ENCODE data around the gene KCNT2. TPM values are rescaled to one million over a fixed set of nuclear protein-coding genes. Genes with fewer than 3 reads are reported as not detected.

KCNT2 gene
- total and polyA plus RNA-seq, 10 of the 15 experiments (the other 5 are each of a cell fraction or from before 2014, with no cell fraction given), result not detected

- TF ChIP-seq NFYA (IDR thresholded peaks at IDR 0.05; ENCODE audit: borderline replicate concordance, low read depth, low read length), result no peak
Observed at GRCh38 chr1:196367838-196368237, 240.4 kb downstream of the KCNT2 start (continued).

- ChIA-PET POLR2A (no interaction called here), CTCF (no interaction called here), RAD21 (ENCODE audit: unreplicated experiment) (no interaction called here), SMC1A (ENCODE audit: uncharacterized antibody, unreplicated experiment) (no interaction called here)
- Histone ChIP-seq H4K20me1 (ENCODE audit: control insufficient read depth, insufficient read depth) (no peaks in the 10 kb centered on the region), H2AFZ (ENCODE audit: control insufficient read depth, low read depth, low read length) (no peak overlapping the region), H3K27ac (ENCODE audit: control insufficient read depth, insufficient read depth) (no peak overlapping the region), H3K27me3 (replicated peaks in 1 of 2; ENCODE audit: control insufficient read depth in 2 of 2, insufficient read depth in 2 of 2, low read length in 1 of 2) (no peaks in the 10 kb centered on the region), H3K9me3 (replicated peaks; ENCODE audit: control insufficient read depth, insufficient read depth, low read length) (no peaks in the 10 kb centered on the region), H3K79me2 (ENCODE audit: control insufficient read depth, insufficient read depth, low read length) (no peaks in the 10 kb centered on the region), H3K4me1 (ENCODE audit: control insufficient read depth, insufficient read depth, low read length) (no peaks in the 10 kb centered on the region), H3K9ac (ENCODE audit: control insufficient read depth, insufficient read depth, low read length) (no peak overlapping the region), H3K36me3 (ENCODE audit: control insufficient read depth in 2 of 2, insufficient read depth in 2 of 2, low read length in 1 of 2) (no peaks in the 10 kb centered on the region), H3K4me3 (no peak overlapping the region), H3K4me2 (ENCODE audit: control insufficient read depth, insufficient read depth) (no peak overlapping the region)
- in situ Hi-C loops (cut with MboI), result no loop called here
- FAIRE-seq (no peak), ATAC-seq (no peak), DNase-seq (ENCODE audit: low read depth, low spot score) (no peak)
- BruUV-seq (replicated peaks), result no TSS peak
- TF ChIP-seq BMI1 (IDR thresholded peaks at IDR 0.05; ENCODE audit: borderline replicate concordance) (no peak), IKZF1 (conservative IDR thresholded peaks at IDR 0.05) (no peak), KAT2A (conservative IDR thresholded peaks at IDR 0.05; ENCODE audit: control insufficient read depth, low read depth, low read length) (no peak), PAX5 (IDR thresholded peaks at IDR 0.05; ENCODE audit: borderline replicate concordance, low read depth, low read length) (no peak), NFYB (IDR thresholded peaks at IDR 0.05; ENCODE audit: insufficient read depth, low read depth, low read length) (no peak), RAD51 (IDR thresholded peaks at IDR 0.05) (no peak), IRF4 (IDR thresholded peaks at IDR 0.05; ENCODE audit: low read depth, low read length) (no peak), ASH2L (IDR thresholded peaks at IDR 0.05; ENCODE audit: borderline replicate concordance, low read depth) (no peak), CEBPZ (IDR thresholded peaks at IDR 0.05; ENCODE audit: low read depth, low read length) (no peak), USF2 (IDR thresholded peaks at IDR 0.05; ENCODE audit: borderline replicate concordance, low read depth, low read length) (no peak), GABPA (IDR thresholded peaks at IDR 0.05; ENCODE audit: low read depth) (no peak), POLR2AphosphoS5 (IDR thresholded peaks at IDR 0.05; ENCODE audit: low read length) (no peak), TARDBP (IDR thresholded peaks at IDR 0.05; ENCODE audit: borderline replicate concordance) (no peak)
- 32% methylated on average over 5 of the region's 5 CpGs for WGBS (ENCODE audit: insufficient coverage, insufficient replicate concordance, low lambda C conversion rate, missing lambda C conversion rate)
- intact Hi-C loops (cut with micrococcal nuclease; ENCODE audit: unreplicated experiment), result no loop called here
Observed at GRCh38 chr1:196366817-196367495, 241.3 kb downstream of the KCNT2 start.

Data from GM12878 (cell line).